Central memory CD8-positive, alpha-beta T cell (primary cell): Measurements from ENCODE around the gene SHKBP1.
A peak's percentile ranks its signal among the peaks of the same experiment; 100 is the strongest.
"Not testable (repeated sequence)": the region's sequence is repeated elsewhere in the genome, so short reads cannot be mapped to it uniquely, and the experiment has no call there.

Source experiments
- ATAC-seq: fragments of 150-1000 bp; cut with Tn5 transposase; replicated peaks from 2 replicates; pipeline ENCODE4 v1.10.0; 2022; ENCODE audit warnings: mild to moderate bottlenecking, moderate FRiP score, moderate number of reproducible peaks; ENCODE audit not compliant: poor library complexity, severe bottlenecking; ENCODE audit errors: extremely low read depth
- DNase-seq, 2 donors: peaks; one replicate each; pipeline ENCODE4 v3.0.0; 2021; ENCODE audit warnings: low spot score in 2 of 2
- H3K27ac Mint-ChIP-seq: one replicate; pipeline ENCODE4 v1.8.0; 2022; ENCODE audit warnings: low read depth, mild to moderate bottlenecking, moderate library complexity, mixed read lengths
- H3K27me3 Mint-ChIP-seq: one replicate; pipeline ENCODE4 v1.8.0; 2022; ENCODE audit warnings: mixed read lengths
- H3K36me3 Mint-ChIP-seq: one replicate; pipeline ENCODE4 v1.8.0; 2022; ENCODE audit warnings: mild to moderate bottlenecking, moderate library complexity, mixed read lengths; ENCODE audit not compliant: insufficient read depth
- H3K4me1 Mint-ChIP-seq: one replicate; pipeline ENCODE4 v1.8.0; 2022; ENCODE audit warnings: mixed read lengths
- H3K4me3 Mint-ChIP-seq: one replicate; pipeline ENCODE4 v1.8.0; 2022; ENCODE audit warnings: mild to moderate bottlenecking, moderate library complexity, mixed read lengths
- H3K9me3 Mint-ChIP-seq: one replicate; pipeline ENCODE4 v1.8.0; 2022; ENCODE audit warnings: mixed read lengths

The SHKBP1 gene

GRCh38 chr19:40591724-40592123 lies 15.1 kb downstream of the SHKBP1 start:
- H3K9me3 Mint-ChIP-seq, H3K4me3 Mint-ChIP-seq, DNase-seq, ATAC-seq, H3K27me3 Mint-ChIP-seq: not testable (repeated sequence)
- H3K36me3 Mint-ChIP-seq: peaks cover 15% of the 10 kb centered on the region
- peaks cover 19% of the 10 kb centered on the region for H3K4me1 Mint-ChIP-seq
- peak overlapping the region; percentile 10 for H3K27ac Mint-ChIP-seq

GRCh38 chr19:40592170-40592569 lies 15.5 kb downstream of the SHKBP1 start:
- Mint-ChIP-seq H3K9me3 (no peaks in the 10 kb centered on the region), H3K4me3 (no peak overlapping the region), H3K36me3 (peaks cover 15% of the 10 kb centered on the region), H3K27ac (peak overlapping the region; percentile 10), H3K4me1 (peaks cover 19% of the 10 kb centered on the region), H3K27me3 (peaks cover 2% of the 10 kb centered on the region)
- ATAC-seq (peak; percentile 61), DNase-seq (no peak)

- no peak for ATAC-seq
- Mint-ChIP-seq H3K36me3 (peaks cover 11% of the 10 kb centered on the region), H3K27ac (peak overlapping the region; percentile 64), H3K4me3 (no peak overlapping the region), H3K9me3 (no peaks in the 10 kb centered on the region), H3K27me3 (peaks cover 22% of the 10 kb centered on the region), H3K4me1 (peaks cover 30% of the 10 kb centered on the region)
- no peak for DNase-seq
Observed at GRCh38 chr19:40594255-40594654, 17.6 kb downstream of the SHKBP1 start.

- peaks cover 26% of the 10 kb centered on the region for H3K27me3 Mint-ChIP-seq
- peaks cover 11% of the 10 kb centered on the region for H3K36me3 Mint-ChIP-seq
- no peak overlapping the region for H3K4me3 Mint-ChIP-seq
- H3K9me3 Mint-ChIP-seq: no peaks in the 10 kb centered on the region
- no peak for ATAC-seq
- no peak for DNase-seq
- H3K4me1 Mint-ChIP-seq: peaks cover 31% of the 10 kb centered on the region
- H3K27ac Mint-ChIP-seq: peak overlapping the region; percentile 64
Observed at GRCh38 chr19:40594657-40595091, 18.0 kb downstream of the SHKBP1 start.

- DNase-seq: no peak
- H3K4me3 Mint-ChIP-seq: no peak overlapping the region
- H3K9me3 Mint-ChIP-seq: no peaks in the 10 kb centered on the region
- no peak for ATAC-seq
- peaks cover 40% of the 10 kb centered on the region for H3K4me1 Mint-ChIP-seq
- H3K27me3 Mint-ChIP-seq: peaks cover 46% of the 10 kb centered on the region
- no peak overlapping the region for H3K27ac Mint-ChIP-seq
- H3K36me3 Mint-ChIP-seq: peaks cover 9% of the 10 kb centered on the region
Observed at GRCh38 chr19:40596608-40597328, 20.1 kb downstream of the SHKBP1 start.

GRCh38 chr19:40597329-40597838 lies 20.7 kb downstream of the SHKBP1 start:
- Mint-ChIP-seq H3K27me3 (peaks cover 52% of the 10 kb centered on the region), H3K36me3 (peaks cover 13% of the 10 kb centered on the region), H3K9me3 (no peaks in the 10 kb centered on the region), H3K27ac (no peak overlapping the region), H3K4me1 (peaks cover 46% of the 10 kb centered on the region), H3K4me3 (no peak overlapping the region)
- DNase-seq (no peak), ATAC-seq (no peak)

- H3K4me1 Mint-ChIP-seq: peaks cover 55% of the 10 kb centered on the region
Observed at GRCh38 chr19:40598121-40598917, 21.6 kb downstream of the SHKBP1 start.

GRCh38 chr19:40598918-40599307 lies 22.2 kb downstream of the SHKBP1 start:
- peak overlapping the region; percentile 44 for H3K27ac Mint-ChIP-seq
- peak overlapping the region; percentile 2 for H3K4me3 Mint-ChIP-seq
- peaks cover 60% of the 10 kb centered on the region for H3K27me3 Mint-ChIP-seq
- H3K9me3 Mint-ChIP-seq: no peaks in the 10 kb centered on the region
- peaks cover 59% of the 10 kb centered on the region for H3K4me1 Mint-ChIP-seq
- H3K36me3 Mint-ChIP-seq: peaks cover 15% of the 10 kb centered on the region
- DNase-seq: no peak
- no peak for ATAC-seq

More at GRCh38 chr19:40598121-40598917, 21.6 kb downstream of the SHKBP1 start:
- H3K27me3 Mint-ChIP-seq: peaks cover 60% of the 10 kb centered on the region
- H3K36me3 Mint-ChIP-seq: peaks cover 15% of the 10 kb centered on the region
- H3K27ac Mint-ChIP-seq: peak overlapping the region; percentile 44
- no peaks in the 10 kb centered on the region for H3K9me3 Mint-ChIP-seq
- DNase-seq: peak; percentile 73 to 85
- no peak overlapping the region for H3K4me3 Mint-ChIP-seq
- peak; percentile 41 for ATAC-seq

GRCh38 chr19:40599331-40599901 lies 22.7 kb downstream of the SHKBP1 start:
- Mint-ChIP-seq H3K27me3 (peaks cover 60% of the 10 kb centered on the region), H3K9me3 (no peaks in the 10 kb centered on the region), H3K4me3 (peak overlapping the region; percentile 2), H3K27ac (peak overlapping the region; percentile 1), H3K36me3 (peaks cover 13% of the 10 kb centered on the region), H3K4me1 (peaks cover 59% of the 10 kb centered on the region)
- DNase-seq: no peak
- no peak for ATAC-seq

- peaks cover 60% of the 10 kb centered on the region for H3K27me3 Mint-ChIP-seq
- DNase-seq (no peak), ATAC-seq (no peak)
- H3K36me3 Mint-ChIP-seq: peaks cover 15% of the 10 kb centered on the region
- no peaks in the 10 kb centered on the region for H3K9me3 Mint-ChIP-seq
- H3K27ac Mint-ChIP-seq: peak overlapping the region; percentile 1
- H3K4me1 Mint-ChIP-seq: peaks cover 55% of the 10 kb centered on the region
- peak overlapping the region; percentile 65 for H3K4me3 Mint-ChIP-seq
Observed at GRCh38 chr19:40599902-40600569, 23.4 kb downstream of the SHKBP1 start.

GRCh38 chr19:40600570-40601133 lies 24.0 kb downstream of the SHKBP1 start:
- Mint-ChIP-seq H3K9me3 (no peaks in the 10 kb centered on the region), H3K36me3 (peaks cover 17% of the 10 kb centered on the region), H3K4me3 (peak overlapping the region; percentile 65), H3K27me3 (peaks cover 60% of the 10 kb centered on the region), H3K4me1 (peaks cover 61% of the 10 kb centered on the region), H3K27ac (no peak overlapping the region)
- ATAC-seq (no peak), DNase-seq (no peak)
